ENCODE results near the gene ARPC1B.

Gene ARPC1B

DNA sequence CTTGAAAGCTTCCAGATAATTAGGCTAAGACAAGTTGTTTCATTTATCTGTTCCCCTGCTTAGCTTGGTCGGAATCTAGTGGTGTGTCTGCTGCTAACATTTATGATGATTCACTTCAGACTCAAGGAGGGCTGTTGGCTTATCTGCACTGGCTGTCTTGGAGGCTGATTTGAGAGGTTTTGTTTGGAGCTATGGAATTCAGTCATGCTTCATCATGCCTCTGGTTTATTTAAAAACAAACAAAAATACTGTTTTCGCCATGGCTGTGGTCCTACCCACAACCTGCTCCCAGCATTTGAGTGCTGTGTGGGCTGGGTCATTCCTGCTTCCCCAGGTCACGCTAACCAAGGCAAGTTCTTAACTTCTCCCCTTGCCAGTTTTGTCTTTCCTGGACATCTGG lies 11.7 kb upstream of the ARPC1B start:
- Histone ChIP-seq H3K27me3 (ENCODE audit: insufficient read depth, poor library complexity, severe bottlenecking) (no peaks in the 10 kb centered on the region), H3K4me1 (ENCODE audit: insufficient read depth, poor library complexity, severe bottlenecking) (no peaks in the 10 kb centered on the region), H3K4me3 (ENCODE audit: severe bottlenecking) (no peak overlapping the region), H3K36me3 (ENCODE audit: low read depth) (peaks cover 94% of the 10 kb centered on the region), H3K27ac (ENCODE audit: poor library complexity, severe bottlenecking) (no peak overlapping the region), H3K9me3 (ENCODE audit: severe bottlenecking) (no peaks in the 10 kb centered on the region)
- TF ChIP-seq, protein P1, sequence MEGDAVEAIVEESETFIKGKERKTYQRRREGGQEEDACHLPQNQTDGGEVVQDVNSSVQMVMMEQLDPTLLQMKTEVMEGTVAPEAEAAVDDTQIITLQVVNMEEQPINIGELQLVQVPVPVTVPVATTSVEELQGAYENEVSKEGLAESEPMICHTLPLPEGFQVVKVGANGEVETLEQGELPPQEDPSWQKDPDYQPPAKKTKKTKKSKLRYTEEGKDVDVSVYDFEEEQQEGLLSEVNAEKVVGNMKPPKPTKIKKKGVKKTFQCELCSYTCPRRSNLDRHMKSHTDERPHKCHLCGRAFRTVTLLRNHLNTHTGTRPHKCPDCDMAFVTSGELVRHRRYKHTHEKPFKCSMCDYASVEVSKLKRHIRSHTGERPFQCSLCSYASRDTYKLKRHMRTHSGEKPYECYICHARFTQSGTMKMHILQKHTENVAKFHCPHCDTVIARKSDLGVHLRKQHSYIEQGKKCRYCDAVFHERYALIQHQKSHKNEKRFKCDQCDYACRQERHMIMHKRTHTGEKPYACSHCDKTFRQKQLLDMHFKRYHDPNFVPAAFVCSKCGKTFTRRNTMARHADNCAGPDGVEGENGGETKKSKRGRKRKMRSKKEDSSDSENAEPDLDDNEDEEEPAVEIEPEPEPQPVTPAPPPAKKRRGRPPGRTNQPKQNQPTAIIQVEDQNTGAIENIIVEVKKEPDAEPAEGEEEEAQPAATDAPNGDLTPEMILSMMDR (IDR thresholded peaks at IDR 0.05; ENCODE audit: poor library complexity, severe bottlenecking), result no peak
- no peak for ATAC-seq (ENCODE audit: low read depth)
- DNase-seq (ENCODE audit: low spot score), result no peak

DNA sequence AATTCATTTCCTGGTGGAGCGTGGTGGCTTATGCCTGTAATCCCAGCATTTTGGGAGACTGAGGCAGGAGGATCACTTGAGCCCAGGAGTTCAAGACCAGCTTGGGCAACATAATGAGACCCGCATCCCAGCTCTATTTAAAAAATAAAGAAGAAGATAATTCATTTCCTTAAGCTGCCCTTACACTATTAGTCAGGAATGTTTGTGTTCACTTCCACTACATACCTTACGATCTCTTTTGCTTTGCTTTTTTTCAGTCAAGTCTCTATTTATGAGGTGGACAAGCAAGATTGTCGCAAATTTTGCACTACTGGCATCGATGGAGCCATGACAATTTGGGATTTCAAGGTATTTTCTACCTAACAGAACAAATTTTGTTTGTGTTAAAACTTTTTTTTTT lies 11.2 kb upstream of the ARPC1B start:
- no peak for ATAC-seq (ENCODE audit: low read depth)
- no peaks in the 10 kb centered on the region for H3K9me3 ChIP-seq (ENCODE audit: severe bottlenecking)
- TF ChIP-seq, protein P1 (IDR thresholded peaks at IDR 0.05; ENCODE audit: poor library complexity, severe bottlenecking), result no peak
- H3K36me3 ChIP-seq (ENCODE audit: low read depth), result peaks cover 89% of the 10 kb centered on the region
- H3K27me3 ChIP-seq (ENCODE audit: insufficient read depth, poor library complexity, severe bottlenecking), result no peaks in the 10 kb centered on the region
- no peak overlapping the region for H3K27ac ChIP-seq (ENCODE audit: poor library complexity, severe bottlenecking)
- no peak for DNase-seq (ENCODE audit: low spot score)
- no peaks in the 10 kb centered on the region for H3K4me1 ChIP-seq (ENCODE audit: insufficient read depth, poor library complexity, severe bottlenecking)
- no peak overlapping the region for H3K4me3 ChIP-seq (ENCODE audit: severe bottlenecking)

DNA sequence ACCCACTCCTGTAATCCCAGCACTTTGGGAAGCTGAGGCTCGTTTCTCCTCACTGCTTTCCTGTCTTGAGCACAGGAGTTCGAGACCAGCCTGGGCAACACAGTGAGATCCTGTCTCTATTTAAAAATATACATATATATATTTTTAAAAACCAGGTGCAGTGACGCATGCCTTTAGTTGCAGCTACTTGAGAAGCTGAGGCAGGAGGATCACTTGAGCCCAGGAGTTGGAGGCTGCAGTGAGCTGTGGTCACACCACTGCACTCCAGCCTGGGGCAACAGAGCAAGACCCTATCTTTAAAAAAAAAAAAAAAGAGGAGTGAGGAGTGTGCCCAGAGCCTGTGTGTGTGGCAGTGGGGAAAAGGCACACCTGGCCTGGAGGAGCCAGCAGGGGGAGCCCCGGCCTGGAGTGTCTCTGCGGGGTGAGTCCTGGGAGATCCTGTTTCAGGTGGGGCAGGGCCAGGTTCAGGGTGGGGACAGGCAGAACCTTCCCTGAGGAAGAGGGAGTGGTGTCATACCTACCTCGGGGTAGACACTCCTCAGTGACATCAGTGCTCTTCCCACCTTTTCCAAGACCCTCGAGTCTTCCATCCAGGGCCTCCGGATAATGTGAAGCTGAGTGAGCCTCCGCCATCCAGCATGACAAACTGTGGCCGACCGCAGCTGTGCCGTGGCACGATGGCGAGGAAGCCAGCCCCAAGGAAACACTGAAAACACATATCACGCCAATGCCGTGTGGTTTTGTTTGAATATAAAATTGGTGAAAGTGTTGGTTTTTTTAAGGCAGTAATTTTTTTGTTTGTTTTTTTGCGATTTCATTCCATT lies 9.0 kb upstream of the ARPC1B start:
- H3K27ac ChIP-seq (ENCODE audit: poor library complexity, severe bottlenecking), result peak overlapping the region; percentile 4
- TF ChIP-seq, protein P1 (IDR thresholded peaks at IDR 0.05; ENCODE audit: poor library complexity, severe bottlenecking), result peak; percentile 79
- DNase-seq (ENCODE audit: low spot score) (no peak), ATAC-seq (ENCODE audit: low read depth) (peak; percentile 79)
- H3K4me3 ChIP-seq (ENCODE audit: severe bottlenecking), result no peak overlapping the region
- no peaks in the 10 kb centered on the region for H3K9me3 ChIP-seq (ENCODE audit: severe bottlenecking)
- H3K27me3 ChIP-seq (ENCODE audit: insufficient read depth, poor library complexity, severe bottlenecking), result no peaks in the 10 kb centered on the region
- peaks cover 8% of the 10 kb centered on the region for H3K4me1 ChIP-seq (ENCODE audit: insufficient read depth, poor library complexity, severe bottlenecking)
- peaks cover 66% of the 10 kb centered on the region for H3K36me3 ChIP-seq (ENCODE audit: low read depth)

DNA sequence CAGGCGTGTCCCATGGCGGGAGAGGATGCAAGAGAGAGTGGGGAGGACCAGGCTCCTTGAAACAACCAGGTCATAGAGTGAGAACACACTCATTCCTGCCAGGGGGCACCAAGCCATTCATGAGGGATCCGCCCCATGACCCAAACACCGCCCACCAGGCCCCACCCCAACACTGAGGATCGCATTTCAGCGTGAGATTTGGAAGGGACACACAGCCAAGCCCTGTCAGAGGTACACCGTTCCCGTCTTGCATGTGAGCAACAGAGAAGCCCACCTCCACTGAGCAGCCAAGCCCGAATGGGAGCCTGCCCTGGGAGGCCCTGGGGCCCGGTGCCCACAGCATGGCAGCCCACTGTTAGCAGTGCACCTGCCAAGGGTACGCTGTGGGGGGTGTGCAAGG lies 7.9 kb upstream of the ARPC1B start:
- ATAC-seq (ENCODE audit: low read depth), result no peak
- Histone ChIP-seq H3K36me3 (ENCODE audit: low read depth) (peaks cover 55% of the 10 kb centered on the region), H3K9me3 (ENCODE audit: severe bottlenecking) (no peaks in the 10 kb centered on the region), H3K27me3 (ENCODE audit: insufficient read depth, poor library complexity, severe bottlenecking) (no peaks in the 10 kb centered on the region), H3K27ac (ENCODE audit: poor library complexity, severe bottlenecking) (no peak overlapping the region), H3K4me1 (ENCODE audit: insufficient read depth, poor library complexity, severe bottlenecking) (peaks cover 11% of the 10 kb centered on the region), H3K4me3 (ENCODE audit: severe bottlenecking) (no peak overlapping the region)
- TF ChIP-seq, protein P1 (IDR thresholded peaks at IDR 0.05; ENCODE audit: poor library complexity, severe bottlenecking), result no peak
- no peak for DNase-seq (ENCODE audit: low spot score)

DNA sequence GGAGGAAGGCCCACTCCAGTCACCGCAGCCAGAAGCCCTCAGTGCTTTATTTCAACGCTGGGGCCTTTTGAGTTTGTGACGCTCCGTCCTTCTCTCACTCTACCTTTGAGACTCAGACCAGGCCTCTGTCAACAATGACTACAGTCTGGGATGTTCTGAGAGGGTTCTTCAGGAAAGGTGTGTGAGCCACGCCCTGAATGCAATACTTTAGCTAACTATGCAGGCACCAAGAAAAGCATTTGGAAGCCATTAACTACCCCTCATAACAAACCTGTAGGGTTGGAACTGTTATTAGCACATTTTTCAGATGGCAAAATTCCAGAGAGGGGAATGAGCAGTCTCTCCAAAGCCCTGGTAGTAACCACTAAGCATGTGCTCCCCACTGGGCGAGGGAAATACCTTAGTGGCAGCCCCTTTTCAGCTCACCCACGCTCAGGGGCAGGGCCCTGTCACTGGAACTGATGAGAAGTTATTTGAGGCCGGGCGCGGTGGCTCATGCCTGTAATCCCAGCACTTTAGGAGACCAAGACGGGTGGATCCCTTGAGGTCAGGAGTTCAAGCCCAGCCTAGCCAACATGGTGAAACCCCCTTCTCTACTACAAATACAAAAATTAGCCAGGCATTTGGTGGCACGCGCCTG lies 5.7 kb upstream of the ARPC1B start:
- no peaks in the 10 kb centered on the region for H3K27me3 ChIP-seq (ENCODE audit: insufficient read depth, poor library complexity, severe bottlenecking)
- no peak for DNase-seq (ENCODE audit: low spot score)
- H3K9me3 ChIP-seq (ENCODE audit: severe bottlenecking), result no peaks in the 10 kb centered on the region
- peaks cover 37% of the 10 kb centered on the region for H3K36me3 ChIP-seq (ENCODE audit: low read depth)
- H3K27ac ChIP-seq (ENCODE audit: poor library complexity, severe bottlenecking), result peak overlapping the region; percentile 33
- no peak overlapping the region for H3K4me3 ChIP-seq (ENCODE audit: severe bottlenecking)
- TF ChIP-seq, protein P1 (IDR thresholded peaks at IDR 0.05; ENCODE audit: poor library complexity, severe bottlenecking), result no peak
- peaks cover 20% of the 10 kb centered on the region for H3K4me1 ChIP-seq (ENCODE audit: insufficient read depth, poor library complexity, severe bottlenecking)
- ATAC-seq (ENCODE audit: low read depth), result peak; percentile 64

All from RWPE2 (cell line).